ENCODE results near the gene NGB. TPM values are rescaled to one million over a fixed set of nuclear protein-coding genes. Genes with fewer than 3 reads are reported as not detected.

Gene NGB
- total RNA-seq, 1 experiment from 2014 or later, result not detected

DNA sequence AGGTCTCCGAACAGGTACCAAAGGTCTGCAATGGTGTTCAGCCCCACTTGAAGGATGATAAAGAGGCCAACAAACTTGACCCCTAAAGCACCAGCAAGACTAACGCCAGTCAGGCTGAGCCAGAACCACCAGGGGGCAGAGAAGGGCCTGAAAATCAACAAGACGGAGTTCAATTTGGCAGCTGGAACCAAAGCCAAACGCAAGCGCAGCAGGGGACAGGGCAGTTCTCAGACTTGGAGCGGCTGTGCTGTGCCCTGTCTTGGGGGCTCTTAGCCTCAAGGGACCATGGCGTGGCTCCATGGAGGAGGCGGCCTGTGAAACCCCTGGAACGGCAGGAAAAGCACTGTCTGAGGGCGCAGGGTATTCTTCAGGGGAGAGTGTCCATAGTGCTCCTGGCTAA, 30.1 kb upstream of the NGB start:
- no peak overlapping the region for H3K9ac ChIP-seq (ENCODE audit: low read length)
- CTCF ChIA-PET, result interaction anchor here (1.0 to 5.3 kb wide), 3 partner anchors 14 to 149 kb away, joined by 4 to 89 read pairs (median 12); no protein-coding TSS in a partner anchor
- H4K20me1 ChIP-seq (ENCODE audit: insufficient read depth), result no peaks in the 10 kb centered on the region
- no peak overlapping the region for H3K27ac ChIP-seq (ENCODE audit: low read depth, low read length)
- DNase-seq (ENCODE audit: low read depth, low spot score) (peak; percentile 68), ATAC-seq (peak; percentile 69)
- intact Hi-C loops (cut with micrococcal nuclease), result loop anchor here (2.0 to 5.0 kb wide), 2 partner anchors 156 to 250 kb away; partner anchors contain the start of genes AHSA1 and VIPAS39
- H3K9me3 ChIP-seq (ENCODE audit: control insufficient read depth in 1 of 2, insufficient read depth in 1 of 2, low read depth in 1 of 2, low read length in 2 of 2), result no peaks in the 10 kb centered on the region
- no TSS peak for BruUV-seq (replicated peaks)
- RAD21 ChIA-PET (ENCODE audit: low non-redundant PET in 1 of 2, low total read pairs in 2 of 2, uncharacterized antibody in 2 of 2, unreplicated experiment in 2 of 2), result no interaction called here
- peaks cover 0 to 7% of the 10 kb centered on the region in 2 experiments; a peak in 1 of 4 replicates for H3K36me3 ChIP-seq (ENCODE audit: control insufficient read depth in 1 of 2, insufficient read depth in 2 of 2, low read length in 2 of 2)
- POLR2A ChIA-PET, result no interaction called here
- peaks cover 19 to 22% of the 10 kb centered on the region in 2 experiments for H3K4me1 ChIP-seq (ENCODE audit: control insufficient read depth in 1 of 2, insufficient read depth in 2 of 2, low read length in 2 of 2)
- H3K4me2 ChIP-seq (ENCODE audit: low read length), result no peak overlapping the region
- no peak overlapping the region for H3K4me3 ChIP-seq (replicated peaks in 1 of 2; ENCODE audit: low read depth in 1 of 2, low read length in 2 of 2)
- H3K9me2 ChIP-seq (ENCODE audit: insufficient read depth), result no peaks in the 10 kb centered on the region
- no peak overlapping the region for H2AFZ ChIP-seq (ENCODE audit: low read depth, low read length, poor library complexity, severe bottlenecking)
- H3K79me2 ChIP-seq (ENCODE audit: insufficient read depth, low read length), result no peaks in the 10 kb centered on the region
- peak; percentile 82 for TF ChIP-seq RAD21 (IDR thresholded peaks at IDR 0.05; ENCODE audit: low read depth)
- TF ChIP-seq CEBPB (IDR thresholded peaks at IDR 0.05; ENCODE audit: low read depth), result no peak
- TF ChIP-seq, protein P1, sequence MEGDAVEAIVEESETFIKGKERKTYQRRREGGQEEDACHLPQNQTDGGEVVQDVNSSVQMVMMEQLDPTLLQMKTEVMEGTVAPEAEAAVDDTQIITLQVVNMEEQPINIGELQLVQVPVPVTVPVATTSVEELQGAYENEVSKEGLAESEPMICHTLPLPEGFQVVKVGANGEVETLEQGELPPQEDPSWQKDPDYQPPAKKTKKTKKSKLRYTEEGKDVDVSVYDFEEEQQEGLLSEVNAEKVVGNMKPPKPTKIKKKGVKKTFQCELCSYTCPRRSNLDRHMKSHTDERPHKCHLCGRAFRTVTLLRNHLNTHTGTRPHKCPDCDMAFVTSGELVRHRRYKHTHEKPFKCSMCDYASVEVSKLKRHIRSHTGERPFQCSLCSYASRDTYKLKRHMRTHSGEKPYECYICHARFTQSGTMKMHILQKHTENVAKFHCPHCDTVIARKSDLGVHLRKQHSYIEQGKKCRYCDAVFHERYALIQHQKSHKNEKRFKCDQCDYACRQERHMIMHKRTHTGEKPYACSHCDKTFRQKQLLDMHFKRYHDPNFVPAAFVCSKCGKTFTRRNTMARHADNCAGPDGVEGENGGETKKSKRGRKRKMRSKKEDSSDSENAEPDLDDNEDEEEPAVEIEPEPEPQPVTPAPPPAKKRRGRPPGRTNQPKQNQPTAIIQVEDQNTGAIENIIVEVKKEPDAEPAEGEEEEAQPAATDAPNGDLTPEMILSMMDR (IDR thresholded peaks at IDR 0.05 in 2 of 3, conservative IDR thresholded peaks at IDR 0.05 in 1 of 3; ENCODE audit: borderline replicate concordance in 1 of 3, insufficient read depth in 1 of 3, low read depth in 2 of 3, low read length in 2 of 3), result peak; percentile 87 to 92 (median 89)
- no peaks in the 10 kb centered on the region for H3K27me3 ChIP-seq (ENCODE audit: insufficient read depth, low read length)

DNA sequence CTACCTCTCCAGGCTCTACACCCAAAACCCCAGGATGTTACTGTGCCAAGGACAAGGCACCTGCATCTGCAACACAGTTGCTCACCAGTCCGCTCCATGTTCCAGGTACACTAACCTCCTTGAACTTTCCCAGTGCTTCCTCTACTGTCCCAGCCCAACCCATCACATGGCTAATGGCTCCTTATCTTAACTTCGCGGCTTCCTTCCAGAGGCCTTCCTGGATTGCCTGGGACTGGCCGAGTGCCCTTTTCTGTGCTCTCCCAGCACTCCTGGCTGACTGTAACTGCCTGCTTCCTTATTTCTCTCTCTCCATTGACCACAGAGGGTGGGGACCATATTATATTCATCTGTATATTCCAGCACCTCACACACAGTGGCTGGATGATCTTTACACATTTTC, 28.8 kb upstream of the NGB start:
- Histone ChIP-seq H2AFZ (ENCODE audit: low read depth, low read length, poor library complexity, severe bottlenecking) (no peak overlapping the region), H3K36me3 (ENCODE audit: control insufficient read depth in 1 of 2, insufficient read depth in 2 of 2, low read length in 2 of 2) (peaks cover 0 to 13% of the 10 kb centered on the region in 2 experiments; a peak in 1 of 4 replicates), H3K9me3 (ENCODE audit: control insufficient read depth in 1 of 2, insufficient read depth in 1 of 2, low read depth in 1 of 2, low read length in 2 of 2) (no peaks in the 10 kb centered on the region), H3K27me3 (ENCODE audit: insufficient read depth, low read length) (no peaks in the 10 kb centered on the region), H3K27ac (ENCODE audit: low read depth, low read length) (no peak overlapping the region), H3K4me3 (replicated peaks in 1 of 2; ENCODE audit: low read depth in 1 of 2, low read length in 2 of 2) (no peak overlapping the region), H3K9me2 (ENCODE audit: insufficient read depth) (no peaks in the 10 kb centered on the region), H4K20me1 (ENCODE audit: insufficient read depth) (no peaks in the 10 kb centered on the region), H3K79me2 (ENCODE audit: insufficient read depth, low read length) (no peaks in the 10 kb centered on the region), H3K4me1 (ENCODE audit: control insufficient read depth in 1 of 2, insufficient read depth in 2 of 2, low read length in 2 of 2) (peaks cover 19 to 22% of the 10 kb centered on the region in 2 experiments), H3K4me2 (ENCODE audit: low read length) (no peak overlapping the region), H3K9ac (ENCODE audit: low read length) (no peak overlapping the region)
- RAD21 ChIA-PET (ENCODE audit: low non-redundant PET in 1 of 2, low total read pairs in 2 of 2, uncharacterized antibody in 2 of 2, unreplicated experiment in 2 of 2), result no interaction called here
- DNase-seq (ENCODE audit: low read depth, low spot score) (no peak), ATAC-seq (no peak)
- CTCF ChIA-PET, result interaction anchor here (1.6 kb wide), 1 partner anchor 148 kb away, joined by 5 read pairs; no protein-coding TSS in a partner anchor
- POLR2A ChIA-PET, result no interaction called here
- no TSS peak for BruUV-seq (replicated peaks)
- TF ChIP-seq, protein P2, sequence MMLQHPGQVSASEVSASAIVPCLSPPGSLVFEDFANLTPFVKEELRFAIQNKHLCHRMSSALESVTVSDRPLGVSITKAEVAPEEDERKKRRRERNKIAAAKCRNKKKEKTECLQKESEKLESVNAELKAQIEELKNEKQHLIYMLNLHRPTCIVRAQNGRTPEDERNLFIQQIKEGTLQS (IDR thresholded peaks at IDR 0.05), result no peak
- TF ChIP-seq, protein P3, sequence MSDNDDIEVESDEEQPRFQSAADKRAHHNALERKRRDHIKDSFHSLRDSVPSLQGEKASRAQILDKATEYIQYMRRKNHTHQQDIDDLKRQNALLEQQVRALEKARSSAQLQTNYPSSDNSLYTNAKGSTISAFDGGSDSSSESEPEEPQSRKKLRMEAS (IDR thresholded peaks at IDR 0.05), result no peak
- TF ChIP-seq RAD21 (IDR thresholded peaks at IDR 0.05; ENCODE audit: low read depth), result no peak
- TF ChIP-seq, protein P1 (IDR thresholded peaks at IDR 0.05 in 2 of 3, conservative IDR thresholded peaks at IDR 0.05 in 1 of 3; ENCODE audit: borderline replicate concordance in 1 of 3, insufficient read depth in 1 of 3, low read depth in 2 of 3, low read length in 2 of 3), result no peak
- TF ChIP-seq ELF1 (IDR thresholded peaks at IDR 0.05; ENCODE audit: borderline replicate concordance, low read depth), result no peak
- no peak for TF ChIP-seq POLR2A (IDR thresholded peaks at IDR 0.05; ENCODE audit: borderline replicate concordance, extremely low read depth, insufficient read depth, insufficient read length)
- TF ChIP-seq CBX3 (IDR thresholded peaks at IDR 0.05; ENCODE audit: low read depth), result no peak
- TF ChIP-seq EGR1 (IDR thresholded peaks at IDR 0.05; ENCODE audit: low read depth), result no peak
- TF ChIP-seq SIN3A (IDR thresholded peaks at IDR 0.05; ENCODE audit: low read depth), result no peak
- no peak for TF ChIP-seq EZH2 (IDR thresholded peaks at IDR 0.05)
- intact Hi-C loops (cut with micrococcal nuclease), result loop anchor here (2.0 to 5.0 kb wide), 2 partner anchors 158 to 251 kb away; partner anchors contain the start of genes AHSA1 and VIPAS39

Measured in HCT116 (cell line).